ENCODE measurements around the gene VPS25.
"Not testable (repeated sequence)": the region's sequence is repeated elsewhere in the genome, so short reads cannot be mapped to it uniquely, and the experiment has no call there.

The VPS25 gene

GRCh38 chr17:42773290-42774035 is at the start of gene VPS25:
Gene VPS25, plus strand, starts transcription at chr17:42773449. Its CDS starts 27 bp downstream, at chr17:42773476.
- TF ChIP-seq ZNF274 (IDR thresholded peaks at IDR 0.05; ENCODE audit: low read depth, low read length): no peak
- H3K4me3 ChIP-seq (ENCODE audit: low read length): peak within 1 kb of the TSS; percentile 72

- TF ChIP-seq ZNF274 (IDR thresholded peaks at IDR 0.05; ENCODE audit: low read depth, low read length): no peak
Measured at GRCh38 chr17:42723636-42724035, 49.6 kb upstream of the VPS25 start.

GRCh38 chr17:42725143-42725542 is 48.1 kb upstream of the VPS25 start:
- no peak overlapping the region for H3K4me3 ChIP-seq (ENCODE audit: low read length)
- TF ChIP-seq ZNF274 (IDR thresholded peaks at IDR 0.05; ENCODE audit: low read depth, low read length): no peak

More at GRCh38 chr17:42723636-42724035, 49.6 kb upstream of the VPS25 start:
- no peak overlapping the region for H3K4me3 ChIP-seq (ENCODE audit: low read length)

GRCh38 chr17:42740699-42741098 is 32.5 kb upstream of the VPS25 start:
- TF ChIP-seq ZNF274 (IDR thresholded peaks at IDR 0.05; ENCODE audit: low read depth, low read length): no peak
- H3K4me3 ChIP-seq (ENCODE audit: low read length): no peak overlapping the region

GRCh38 chr17:42742916-42743315 is 30.3 kb upstream of the VPS25 start:
- H3K4me3 ChIP-seq (ENCODE audit: low read length): not testable (repeated sequence)

GRCh38 chr17:42743595-42744282 is 29.5 kb upstream of the VPS25 start:
- peak overlapping the region; percentile 57 for H3K4me3 ChIP-seq (ENCODE audit: low read length)
- TF ChIP-seq ZNF274 (IDR thresholded peaks at IDR 0.05; ENCODE audit: low read depth, low read length): no peak

GRCh38 chr17:42744283-42744805 is 28.9 kb upstream of the VPS25 start:
- no peak for TF ChIP-seq ZNF274 (IDR thresholded peaks at IDR 0.05; ENCODE audit: low read depth, low read length)
- H3K4me3 ChIP-seq (ENCODE audit: low read length): peak overlapping the region; percentile 57

GRCh38 chr17:42744806-42745617 is 28.2 kb upstream of the VPS25 start, which contains the start of gene EZH1:
Gene EZH1, minus strand, starts transcription at chr17:42745040. Its CDS starts 16,099 bp downstream, at chr17:42728941.
- H3K4me3 ChIP-seq (ENCODE audit: low read length): peak within 1 kb of the TSS; percentile 57
- no peak for TF ChIP-seq ZNF274 (IDR thresholded peaks at IDR 0.05; ENCODE audit: low read depth, low read length)

- H3K4me3 ChIP-seq (ENCODE audit: low read length): no peak overlapping the region
- no peak for TF ChIP-seq ZNF274 (IDR thresholded peaks at IDR 0.05; ENCODE audit: low read depth, low read length)
Measured at GRCh38 chr17:42748202-42748907, 24.9 kb upstream of the VPS25 start.

GRCh38 chr17:42748908-42749798 is 24.1 kb upstream of the VPS25 start:
- no peak overlapping the region for H3K4me3 ChIP-seq (ENCODE audit: low read length)
- TF ChIP-seq ZNF274 (IDR thresholded peaks at IDR 0.05; ENCODE audit: low read depth, low read length): no peak

- H3K4me3 ChIP-seq (ENCODE audit: low read length): no peak overlapping the region
- no peak for TF ChIP-seq ZNF274 (IDR thresholded peaks at IDR 0.05; ENCODE audit: low read depth, low read length)
Measured at GRCh38 chr17:42750739-42751344, 22.4 kb upstream of the VPS25 start.

- H3K4me3 ChIP-seq (ENCODE audit: low read length): no peak overlapping the region
- no peak for TF ChIP-seq ZNF274 (IDR thresholded peaks at IDR 0.05; ENCODE audit: low read depth, low read length)
Measured at GRCh38 chr17:42751628-42752027, 21.6 kb upstream of the VPS25 start.

Measured in GM08714 (cell line).